K562 (cell line): ENCODE data around the gene PRKACA. TPM values are rescaled to one million over a fixed set of nuclear protein-coding genes. Genes with fewer than 3 reads are reported as not detected.

Source experiments
- ASH1L ChIP-seq: fragments of 450-650 bp; IDR thresholded peaks from 2 replicates; pipeline ENCODE4 v1.6.1; 2018; ENCODE audit warnings: borderline replicate concordance, mild to moderate bottlenecking, low read depth; ENCODE audit not compliant: partially characterized antibody
- BMI1 ChIP-seq: fragments of 150-350 bp; IDR thresholded peaks from 2 replicates; pipeline ENCODE4 v1.6.1; 2014; ENCODE audit warnings: low read length
- CEBPB ChIP-seq: fragments of 450-650 bp; IDR thresholded peaks from 2 replicates; pipeline ENCODE4 v1.6.1; 2016; ENCODE audit warnings: missing genetic modification characterization, missing compliant biosample characterization
- DACH1 ChIP-seq: fragments of 450-650 bp; IDR thresholded peaks from 2 replicates; pipeline ENCODE4 v1.6.1; 2018; ENCODE audit not compliant: partially characterized antibody
- EGR1 ChIP-seq: fragments of 450-650 bp; conservative IDR thresholded peaks from 2 replicates; pipeline ENCODE4 v1.6.1; 2017; ENCODE audit warnings: mild to moderate bottlenecking
- EP300 ChIP-seq: IDR thresholded peaks from 2 replicates; pipeline ENCODE4 v1.6.1; 2012; ENCODE audit warnings: low read length, improper control_type of control experiment
- GTF2E2 ChIP-seq: fragments of 200-800 bp; sonication (Bioruptor generic); IDR thresholded peaks from 2 replicates; pipeline ENCODE4 v1.6.1; 2016; ENCODE audit warnings: missing genetic modification characterization, missing compliant biosample characterization
- HLTF ChIP-seq: fragments of 450-650 bp; IDR thresholded peaks from 2 replicates; pipeline ENCODE4 v1.6.1; 2016
- JUN ChIP-seq, 2 experiments: sonication (generic) in 1 of 2; formaldehyde crosslinking in 1 of 2; IDR thresholded peaks; 2 replicates each; pipeline versions ENCODE4 v1.6.1 to v1.8.0; 2012 to 2022; ENCODE audit warnings: borderline replicate concordance in 2 of 2, mild to moderate bottlenecking in 2 of 2, improper control_type of control experiment in 1 of 2, low read depth in 1 of 2, low read length in 1 of 2, missing genetic modification reagents in 1 of 2
- MAZ ChIP-seq, 2 experiments: fragments of 450-650 bp in 1 of 2; sonication (generic) in 1 of 2; formaldehyde crosslinking; IDR thresholded peaks in 1 of 2; conservative IDR thresholded peaks in 1 of 2; 2 replicates each; pipeline versions ENCODE4 v1.4.0 to v1.5.0; 2020; ENCODE audit warnings: mild to moderate bottlenecking in 1 of 2, missing genetic modification reagents in 1 of 2
- NELFE ChIP-seq: IDR thresholded peaks from 2 replicates; pipeline ENCODE4 v1.6.1; 2011; ENCODE audit warnings: mild to moderate bottlenecking; ENCODE audit not compliant: insufficient read depth, insufficient read length
- PTRF ChIP-seq: fragments of 450-650 bp; IDR thresholded peaks from 2 replicates; pipeline ENCODE4 v1.6.1; 2016; ENCODE audit warnings: mild to moderate bottlenecking, missing genetic modification characterization, missing compliant biosample characterization
- RAD51 ChIP-seq: fragments of 450-650 bp; IDR thresholded peaks from 2 replicates; pipeline ENCODE4 v1.7.1; 2016; ENCODE audit warnings: low read depth, mild to moderate bottlenecking, borderline replicate concordance
- RBFOX2 ChIP-seq: fragments of 200-400 bp; formaldehyde crosslinking; IDR thresholded peaks from 2 replicates; pipeline ENCODE4 v1.6.1; 2017; ENCODE audit warnings: low read depth, mild to moderate bottlenecking, low read length, moderate library complexity
- RBM34 ChIP-seq: fragments of 200-400 bp; formaldehyde crosslinking; IDR thresholded peaks from 2 replicates; pipeline ENCODE4 v1.6.1; 2018; ENCODE audit warnings: low read length, borderline replicate concordance; ENCODE audit not compliant: insufficient read depth
- SMARCA5 ChIP-seq: fragments of 450-650 bp; IDR thresholded peaks from 2 replicates; pipeline ENCODE4 v1.6.1; 2016
- SUPT5H ChIP-seq: fragments of 450-650 bp; IDR thresholded peaks from 2 replicates; pipeline ENCODE4 v1.6.1; 2016
- U2AF1 ChIP-seq: fragments of 200-400 bp; formaldehyde crosslinking; optimal IDR thresholded peaks from 2 replicates; pipeline ENCODE3; 2017; ENCODE audit warnings: mild to moderate bottlenecking, low read depth, low read length, moderate library complexity
- ZC3H8 ChIP-seq: fragments of 450-650 bp; IDR thresholded peaks from 2 replicates; pipeline ENCODE4 v1.6.1; 2017
- ZKSCAN3 ChIP-seq: fragments of 250-450 bp; sonication (Bioruptor Pico); IDR thresholded peaks from 2 replicates; pipeline ENCODE4 v1.4.0; 2020
- ZNF174 ChIP-seq: fragments of 250-450 bp; sonication (Bioruptor Pico); IDR thresholded peaks from 2 replicates; pipeline ENCODE4 v1.4.0; 2020; ENCODE audit warnings: mild to moderate bottlenecking
- ZNF354B ChIP-seq: fragments of 250-450 bp; sonication (Bioruptor Pico); IDR thresholded peaks from 2 replicates; pipeline ENCODE4 v1.4.0; 2020
- polyA plus RNA-seq, 8 experiments: library from polyadenylated mRNA; depleted of rRNA in 4 of 8; stranded (reverse) in 5 of 8; unstranded in 3 of 8; fragments of >200 nt; fragmentation: Nextera tagmentation in 2 of 8; fragmentation: Illumina TruSeq in 1 of 8; extraction: Ambion mirVana in 2 of 8; extraction: Trizol in 1 of 8; gene quantifications; 2 replicates each; pipeline versions ENCODE4 v1.2.1 to v1.2.3, GENCODE V29; 2011 to 2014; ENCODE audit warnings: inconsistent platforms in 1 of 8, missing spikeins in 1 of 8
- total RNA-seq, 7 experiments: library from RNA; depleted of rRNA in 6 of 7; stranded (reverse); fragments of >200 nt in 6 of 7; fragmentation: Illumina TruSeq in 2 of 7; extraction: Trizol in 2 of 7; gene quantifications; 2 replicates each; pipeline versions ENCODE4 v1.2.1 to v1.2.3, GENCODE V29; 2011 to 2021; ENCODE audit warnings: low replicate concordance in 1 of 7
- TF ChIP-seq, protein P1 (sequence below): fragments of 200-800 bp; sonication (Bioruptor generic); IDR thresholded peaks from 2 replicates; pipeline ENCODE4 v1.6.1; 2017; ENCODE audit warnings: missing genetic modification characterization, missing compliant biosample characterization
- TF ChIP-seq, protein P2 (sequence below): fragments of 250-450 bp; sonication (Bioruptor Pico); IDR thresholded peaks from 2 replicates; pipeline ENCODE4 v1.4.0; 2020
- TF ChIP-seq, protein P3 (sequence below), 2 experiments: fragments of 250-450 bp in 1 of 2; fragments of 450-650 bp in 1 of 2; sonication (Bioruptor Pico) in 1 of 2; IDR thresholded peaks; 2 replicates each; pipeline versions ENCODE4 v1.6.1 to v1.8.0; 2016 to 2021; ENCODE audit warnings: mild to moderate bottlenecking in 2 of 2, moderate library complexity in 2 of 2, missing compliant biosample characterization in 1 of 2, missing genetic modification characterization in 1 of 2
- TF ChIP-seq, protein P4 (sequence below), 2 experiments: fragments of 450-650 bp in 1 of 2; sonication (generic) in 1 of 2; formaldehyde crosslinking; conservative IDR thresholded peaks; 2 replicates each; pipeline versions ENCODE4 v1.4.0 to v1.8.1; 2020 to 2022; ENCODE audit warnings: mild to moderate bottlenecking in 1 of 2, missing genetic modification reagents in 1 of 2

The PRKACA gene
- total and polyA plus RNA-seq, 9 of the 15 experiments (the other 6 are each of a cell fraction or from before 2014, with no cell fraction given): 1.2 to 63.1 (median 13.0) TPM

DNA sequence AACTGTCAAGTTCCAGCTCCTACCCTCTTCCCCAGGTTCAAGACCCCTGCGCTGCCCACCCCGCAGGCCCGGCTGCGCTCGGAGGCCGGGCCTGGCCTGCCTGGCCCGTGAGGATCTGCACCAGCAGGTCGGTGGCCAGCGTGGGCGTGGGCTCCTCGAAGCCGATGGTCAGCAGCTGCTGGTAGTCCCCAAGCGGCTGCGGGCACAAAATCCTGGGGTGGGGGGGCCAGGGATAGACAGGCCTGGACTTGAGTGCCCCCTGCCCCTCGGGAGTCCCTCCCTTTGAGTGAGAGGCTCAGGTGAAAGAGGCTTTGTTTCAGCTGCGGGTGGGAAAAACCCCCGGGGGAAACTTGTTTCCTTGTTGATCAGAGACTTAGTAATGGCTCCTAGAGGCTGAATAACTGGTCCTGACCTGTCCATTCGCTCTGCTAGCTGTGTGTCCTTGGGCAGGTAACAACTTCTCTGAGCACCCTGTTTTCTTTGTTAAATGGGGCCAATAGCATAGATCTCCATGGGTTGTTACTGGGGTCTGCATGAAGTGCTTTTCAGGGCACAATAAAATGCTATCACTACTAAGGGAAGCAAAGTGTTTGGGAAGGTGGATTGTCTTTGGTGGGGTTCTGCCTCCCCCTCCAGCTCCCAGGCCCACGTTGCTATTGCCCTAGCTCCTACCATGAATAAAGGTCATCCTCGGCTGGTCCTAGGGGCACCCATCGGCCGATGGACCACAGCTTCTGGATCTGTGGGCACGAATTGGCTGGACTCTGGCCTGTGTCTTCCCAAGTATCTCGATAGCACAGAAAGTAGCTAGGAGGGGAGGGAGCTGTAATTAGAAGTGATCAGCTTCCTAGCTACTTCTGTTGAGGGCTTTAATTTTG is 35.5 kb downstream of the PRKACA start (continued):
- peak; percentile 72 for TF ChIP-seq EGR1
- TF ChIP-seq ZC3H8: no peak
- TF ChIP-seq ZNF354B (CRISPR knock-in tag): no peak
- no peak for TF ChIP-seq ASH1L
- TF ChIP-seq U2AF1: no peak
- TF ChIP-seq ZNF174: no peak
- TF ChIP-seq HLTF: no peak
- TF ChIP-seq, protein P1, sequence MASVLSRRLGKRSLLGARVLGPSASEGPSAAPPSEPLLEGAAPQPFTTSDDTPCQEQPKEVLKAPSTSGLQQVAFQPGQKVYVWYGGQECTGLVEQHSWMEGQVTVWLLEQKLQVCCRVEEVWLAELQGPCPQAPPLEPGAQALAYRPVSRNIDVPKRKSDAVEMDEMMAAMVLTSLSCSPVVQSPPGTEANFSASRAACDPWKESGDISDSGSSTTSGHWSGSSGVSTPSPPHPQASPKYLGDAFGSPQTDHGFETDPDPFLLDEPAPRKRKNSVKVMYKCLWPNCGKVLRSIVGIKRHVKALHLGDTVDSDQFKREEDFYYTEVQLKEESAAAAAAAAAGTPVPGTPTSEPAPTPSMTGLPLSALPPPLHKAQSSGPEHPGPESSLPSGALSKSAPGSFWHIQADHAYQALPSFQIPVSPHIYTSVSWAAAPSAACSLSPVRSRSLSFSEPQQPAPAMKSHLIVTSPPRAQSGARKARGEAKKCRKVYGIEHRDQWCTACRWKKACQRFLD (CRISPR knock-in tag): no peak
- TF ChIP-seq SUPT5H: no peak
- TF ChIP-seq, protein P2, sequence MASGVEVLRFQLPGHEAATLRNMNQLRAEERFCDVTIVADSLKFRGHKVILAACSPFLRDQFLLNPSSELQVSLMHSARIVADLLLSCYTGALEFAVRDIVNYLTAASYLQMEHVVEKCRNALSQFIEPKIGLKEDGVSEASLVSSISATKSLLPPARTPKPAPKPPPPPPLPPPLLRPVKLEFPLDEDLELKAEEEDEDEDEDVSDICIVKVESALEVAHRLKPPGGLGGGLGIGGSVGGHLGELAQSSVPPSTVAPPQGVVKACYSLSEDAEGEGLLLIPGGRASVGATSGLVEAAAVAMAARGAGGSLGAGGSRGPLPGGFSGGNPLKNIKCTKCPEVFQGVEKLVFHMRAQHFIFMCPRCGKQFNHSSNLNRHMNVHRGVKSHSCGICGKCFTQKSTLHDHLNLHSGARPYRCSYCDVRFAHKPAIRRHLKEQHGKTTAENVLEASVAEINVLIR: no peak
- TF ChIP-seq NELFE: no peak
- TF ChIP-seq, protein P3, sequence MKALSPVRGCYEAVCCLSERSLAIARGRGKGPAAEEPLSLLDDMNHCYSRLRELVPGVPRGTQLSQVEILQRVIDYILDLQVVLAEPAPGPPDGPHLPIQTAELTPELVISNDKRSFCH (CRISPR knock-in tag; IDR thresholded peaks at IDR 0.05): no peak
- TF ChIP-seq, protein P3 (tag; IDR thresholded peaks at IDR 0.05): 0 out of 2 replicates have a peak, but pooled peaks have one; percentile 32
- peak in 1 of 2 experiments; percentile 58; a peak in 1 of 4 replicates for TF ChIP-seq MAZ (CRISPR knock-in tag; conservative IDR thresholded peaks at IDR 0.05 in 1 of 2, IDR thresholded peaks at IDR 0.05 in 1 of 2)
- TF ChIP-seq SMARCA5: peak; percentile 56; the same call in 1 of the 2 replicates
- no peak for TF ChIP-seq CEBPB (tag)
- TF ChIP-seq PTRF (tag): no peak
- TF ChIP-seq RBFOX2: peak; percentile 72
- TF ChIP-seq RAD51: no peak
- no peak for TF ChIP-seq EP300
- no peak for TF ChIP-seq ZKSCAN3 (CRISPR knock-in tag)
- no peak for TF ChIP-seq JUN (IDR thresholded peaks at IDR 0.05; ENCODE audit: borderline replicate concordance, low read depth, low read length)
- TF ChIP-seq JUN (CRISPR knock-in tag; IDR thresholded peaks at IDR 0.05; ENCODE audit: borderline replicate concordance): no peak
- no peak for TF ChIP-seq GTF2E2 (tag)
- no peak for TF ChIP-seq DACH1
- TF ChIP-seq BMI1: no peak
- TF ChIP-seq, protein P4, sequence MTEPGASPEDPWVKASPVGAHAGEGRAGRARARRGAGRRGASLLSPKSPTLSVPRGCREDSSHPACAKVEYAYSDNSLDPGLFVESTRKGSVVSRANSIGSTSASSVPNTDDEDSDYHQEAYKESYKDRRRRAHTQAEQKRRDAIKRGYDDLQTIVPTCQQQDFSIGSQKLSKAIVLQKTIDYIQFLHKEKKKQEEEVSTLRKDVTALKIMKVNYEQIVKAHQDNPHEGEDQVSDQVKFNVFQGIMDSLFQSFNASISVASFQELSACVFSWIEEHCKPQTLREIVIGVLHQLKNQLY (CRISPR knock-in tag; conservative IDR thresholded peaks at IDR 0.05): no peak
- no peak for TF ChIP-seq RBM34
